ENCODE data around the gene DEXI. TPM values are rescaled to one million over a fixed set of nuclear protein-coding genes. Genes with fewer than 3 reads are reported as not detected.
"Not testable (repeated sequence)": the region's sequence is repeated elsewhere in the genome, so short reads cannot be mapped to it uniquely, and the experiment has no call there.

DEXI gene
- total and polyA plus RNA-seq, 4 donors = 41.4 to 60.1 (median 44.4) TPM

- peaks cover 0 to 2% of the 10 kb centered on the region in 2 donors for H3K36me3 ChIP-seq (ENCODE audit: control insufficient read depth in 1 of 2, insufficient read depth in 2 of 2, low read length in 1 of 2)
- 58 to 60% methylated on average over 15 of the region's 15 CpGs for WGBS, 2 donors
- H3K4me3 ChIP-seq (ENCODE audit: low read length in 2 of 2) = no peak overlapping the region
- ATAC-seq (ENCODE audit: low FRiP score) (peak; percentile 52), DNase-seq (peak; percentile 83 to 84)
- H3K27ac ChIP-seq (ENCODE audit: low read depth in 1 of 2, low read length in 2 of 2) = no peak overlapping the region
- H3K9me3 ChIP-seq (ENCODE audit: control insufficient read depth, low read length) = no peaks in the 10 kb centered on the region
- no peaks in the 10 kb centered on the region for H3K27me3 ChIP-seq (ENCODE audit: control insufficient read depth in 1 of 2, insufficient read depth in 2 of 2, low read length in 1 of 2)
- peaks cover 0 to 8% of the 10 kb centered on the region in 2 donors for H3K4me1 ChIP-seq (ENCODE audit: control insufficient read depth in 1 of 2, insufficient read depth in 2 of 2, low read length in 2 of 2)
- intact Hi-C loops (cut with DNase I) = no loop called here
Measured at GRCh38 chr16:10929853-10930754, 12.2 kb downstream of the DEXI start.

- WGBS, 2 donors = 91% methylated on average over 12 of the region's 12 CpGs
- DNase-seq; H3K4me1 ChIP-seq (ENCODE audit: control insufficient read depth in 1 of 2, insufficient read depth in 2 of 2, low read length in 2 of 2); intact Hi-C loops (cut with DNase I); H3K9me3 ChIP-seq (ENCODE audit: control insufficient read depth, low read length); H3K27ac ChIP-seq (ENCODE audit: low read depth in 1 of 2, low read length in 2 of 2); H3K36me3 ChIP-seq (ENCODE audit: control insufficient read depth in 1 of 2, insufficient read depth in 2 of 2, low read length in 1 of 2); H3K27me3 ChIP-seq (ENCODE audit: control insufficient read depth in 1 of 2, insufficient read depth in 2 of 2, low read length in 1 of 2); ATAC-seq (ENCODE audit: low FRiP score); H3K4me3 ChIP-seq (ENCODE audit: low read length in 2 of 2): not testable (repeated sequence)
Measured at GRCh38 chr16:10929097-10929496, 13.2 kb downstream of the DEXI start.

GRCh38 chr16:10927497-10928112, 14.7 kb downstream of the DEXI start:
- Histone ChIP-seq H3K4me1 (ENCODE audit: control insufficient read depth in 1 of 2, insufficient read depth in 2 of 2, low read length in 2 of 2) (no peaks in the 10 kb centered on the region), H3K36me3 (ENCODE audit: control insufficient read depth in 1 of 2, insufficient read depth in 2 of 2, low read length in 1 of 2) (peaks cover 0 to 2% of the 10 kb centered on the region in 2 donors), H3K9me3 (ENCODE audit: control insufficient read depth, low read length) (no peaks in the 10 kb centered on the region), H3K27ac (ENCODE audit: low read depth in 1 of 2, low read length in 2 of 2) (no peak overlapping the region), H3K4me3 (ENCODE audit: low read length in 2 of 2) (no peak overlapping the region), H3K27me3 (ENCODE audit: control insufficient read depth in 1 of 2, insufficient read depth in 2 of 2, low read length in 1 of 2) (no peaks in the 10 kb centered on the region)
- 96 to 97% methylated on average over 11 of the region's 11 CpGs for WGBS, 2 donors
- no peak for ATAC-seq (ENCODE audit: low FRiP score)
- intact Hi-C loops (cut with DNase I) = no loop called here
- DNase-seq = peak in 1 of 2 donors; percentile 2

GRCh38 chr16:10926867-10927266, 15.4 kb downstream of the DEXI start:
- H3K9me3 ChIP-seq (ENCODE audit: control insufficient read depth, low read length) = no peaks in the 10 kb centered on the region
- H3K4me3 ChIP-seq (ENCODE audit: low read length in 2 of 2) = no peak overlapping the region
- 94 to 96% methylated on average over 5 of the region's 5 CpGs for WGBS, 2 donors
- no peak overlapping the region for H3K27ac ChIP-seq (ENCODE audit: low read depth in 1 of 2, low read length in 2 of 2)
- no peaks in the 10 kb centered on the region for H3K4me1 ChIP-seq (ENCODE audit: control insufficient read depth in 1 of 2, insufficient read depth in 2 of 2, low read length in 2 of 2)
- no peaks in the 10 kb centered on the region for H3K27me3 ChIP-seq (ENCODE audit: control insufficient read depth in 1 of 2, insufficient read depth in 2 of 2, low read length in 1 of 2)
- no peak for ATAC-seq (ENCODE audit: low FRiP score)
- intact Hi-C loops (cut with DNase I) = no loop called here
- DNase-seq = no peak
- peaks cover 0 to 2% of the 10 kb centered on the region in 2 donors for H3K36me3 ChIP-seq (ENCODE audit: control insufficient read depth in 1 of 2, insufficient read depth in 2 of 2, low read length in 1 of 2)

GRCh38 chr16:10926094-10926493, 16.2 kb downstream of the DEXI start:
- no peak for ATAC-seq (ENCODE audit: low FRiP score)
- Histone ChIP-seq H3K27ac (ENCODE audit: low read depth in 1 of 2, low read length in 2 of 2) (no peak overlapping the region), H3K27me3 (ENCODE audit: control insufficient read depth in 1 of 2, insufficient read depth in 2 of 2, low read length in 1 of 2) (no peaks in the 10 kb centered on the region), H3K9me3 (ENCODE audit: control insufficient read depth, low read length) (no peaks in the 10 kb centered on the region), H3K4me3 (ENCODE audit: low read length in 2 of 2) (no peak overlapping the region), H3K4me1 (ENCODE audit: control insufficient read depth in 1 of 2, insufficient read depth in 2 of 2, low read length in 2 of 2) (no peaks in the 10 kb centered on the region), H3K36me3 (ENCODE audit: control insufficient read depth in 1 of 2, insufficient read depth in 2 of 2, low read length in 1 of 2) (peaks cover 0 to 2% of the 10 kb centered on the region in 2 donors)
- intact Hi-C loops (cut with DNase I) = no loop called here
- no peak for DNase-seq
- 73 to 87% methylated on average over 4 of the region's 4 CpGs for WGBS, 2 donors

GRCh38 chr16:10925285-10925684, 17.0 kb downstream of the DEXI start:
- H3K27ac ChIP-seq (ENCODE audit: low read depth in 1 of 2, low read length in 2 of 2); DNase-seq; intact Hi-C loops (cut with DNase I); H3K9me3 ChIP-seq (ENCODE audit: control insufficient read depth, low read length); H3K36me3 ChIP-seq (ENCODE audit: control insufficient read depth in 1 of 2, insufficient read depth in 2 of 2, low read length in 1 of 2); H3K4me1 ChIP-seq (ENCODE audit: control insufficient read depth in 1 of 2, insufficient read depth in 2 of 2, low read length in 2 of 2); H3K27me3 ChIP-seq (ENCODE audit: control insufficient read depth in 1 of 2, insufficient read depth in 2 of 2, low read length in 1 of 2); H3K4me3 ChIP-seq (ENCODE audit: low read length in 2 of 2); ATAC-seq (ENCODE audit: low FRiP score): not testable (repeated sequence)
- 96 to 97% methylated on average over 3 of the region's 3 CpGs for WGBS, 2 donors

- Histone ChIP-seq H3K27ac (ENCODE audit: low read depth in 1 of 2, low read length in 2 of 2) (peak overlapping the region in 1 of 2 donors; percentile 43), H3K4me1 (ENCODE audit: control insufficient read depth in 1 of 2, insufficient read depth in 2 of 2, low read length in 2 of 2) (no peaks in the 10 kb centered on the region), H3K27me3 (ENCODE audit: control insufficient read depth in 1 of 2, insufficient read depth in 2 of 2, low read length in 1 of 2) (no peaks in the 10 kb centered on the region), H3K4me3 (ENCODE audit: low read length in 2 of 2) (no peak overlapping the region), H3K36me3 (ENCODE audit: control insufficient read depth in 1 of 2, insufficient read depth in 2 of 2, low read length in 1 of 2) (peaks cover 0 to 2% of the 10 kb centered on the region in 2 donors), H3K9me3 (ENCODE audit: control insufficient read depth, low read length) (no peaks in the 10 kb centered on the region)
- 19 to 22% methylated on average over 14 of the region's 14 CpGs for WGBS, 2 donors
- peak; percentile 68 for ATAC-seq (ENCODE audit: low FRiP score)
- intact Hi-C loops (cut with DNase I) = loop anchor here in 1 of 2 donors (5.0 kb wide), 1 partner anchor 181 kb away; the partner anchor contains the start of gene NUBP1
- DNase-seq = peak; percentile 83 to 89
Measured at GRCh38 chr16:10923650-10924214, 18.5 kb downstream of the DEXI start.

- Histone ChIP-seq H3K4me3 (ENCODE audit: low read length in 2 of 2) (no peak overlapping the region), H3K27ac (ENCODE audit: low read depth in 1 of 2, low read length in 2 of 2) (peak overlapping the region in 1 of 2 donors; percentile 43), H3K9me3 (ENCODE audit: control insufficient read depth, low read length) (no peaks in the 10 kb centered on the region), H3K36me3 (ENCODE audit: control insufficient read depth in 1 of 2, insufficient read depth in 2 of 2, low read length in 1 of 2) (peaks cover 0 to 2% of the 10 kb centered on the region in 2 donors), H3K4me1 (ENCODE audit: control insufficient read depth in 1 of 2, insufficient read depth in 2 of 2, low read length in 2 of 2) (no peaks in the 10 kb centered on the region), H3K27me3 (ENCODE audit: control insufficient read depth in 1 of 2, insufficient read depth in 2 of 2, low read length in 1 of 2) (no peaks in the 10 kb centered on the region)
- DNase-seq (no peak), ATAC-seq (ENCODE audit: low FRiP score) (no peak)
- WGBS, 2 donors = 87 to 88% methylated on average over 10 of the region's 10 CpGs
- intact Hi-C loops (cut with DNase I) = loop anchor here in 1 of 2 donors (5.0 kb wide), 1 partner anchor 181 kb away; the partner anchor contains the start of gene NUBP1
Measured at GRCh38 chr16:10923146-10923649, 19.1 kb downstream of the DEXI start.
